ENCODE results near the gene DLG2. TPM values are rescaled to one million over a fixed set of nuclear protein-coding genes. Genes with fewer than 3 reads are reported as not detected.

DLG2 gene
- total RNA-seq, 3 donors from 2014 or later (not counting 1 experiment from before 2014, with no cell fraction given), result 1.7 to 2.9 (median 2.2) TPM

DNA sequence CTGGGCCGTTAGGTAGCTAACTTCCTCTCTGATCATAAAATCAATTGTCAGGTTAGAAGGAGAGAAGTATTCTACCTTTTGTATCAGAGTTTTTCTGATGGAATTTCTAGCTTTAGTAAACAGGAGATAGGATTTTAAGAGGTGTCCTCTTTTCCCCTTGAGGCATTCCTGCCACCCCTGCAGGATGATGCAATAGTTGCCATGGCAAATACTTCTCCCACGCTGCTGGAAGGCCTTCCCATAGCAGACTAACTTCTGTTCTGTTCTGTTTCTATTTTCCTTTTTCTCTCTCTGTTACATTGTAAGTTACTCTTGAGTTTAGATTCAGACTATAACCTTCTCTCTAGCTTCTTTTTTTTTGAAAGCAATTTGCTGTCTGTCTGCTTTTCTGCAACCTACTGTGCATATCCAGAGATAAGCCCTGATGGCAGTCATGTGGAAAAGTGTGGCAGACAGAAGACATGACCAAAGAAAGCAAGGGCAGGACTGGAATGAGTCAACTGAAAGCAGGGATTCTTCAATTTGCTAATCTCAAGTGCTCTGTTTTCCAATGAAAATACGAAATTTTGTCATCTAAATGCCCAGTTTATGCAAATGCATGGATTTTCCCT is 679.1 kb downstream of the DLG2 start:
- H3K27me3 Mint-ChIP-seq (ENCODE audit: low read depth in 2 of 2), result no peaks in the 10 kb centered on the region
- WGBS (ENCODE audit: insufficient coverage), result 72% methylated on average over 3 of the region's 3 CpGs
- ATAC-seq (no peak), DNase-seq (no peak)
- H3K36me3 Mint-ChIP-seq, result peaks cover 10% of the 10 kb centered on the region
- H3K9me3 Mint-ChIP-seq, result peaks cover 22 to 23% of the 10 kb centered on the region in 2 donors
- Histone ChIP-seq H3K27me3 (ENCODE audit: control insufficient read depth, insufficient read depth, low read length) (no peaks in the 10 kb centered on the region), H3K4me3 (ENCODE audit: low read length) (no peak overlapping the region), H3K36me3 (ENCODE audit: control insufficient read depth, insufficient read depth, low read length) (no peaks in the 10 kb centered on the region), H3K4me1 (ENCODE audit: control insufficient read depth, insufficient read depth, low read length) (no peaks in the 10 kb centered on the region), H3K27ac (ENCODE audit: low read length) (no peak overlapping the region), H3K9me3 (ENCODE audit: control insufficient read depth, insufficient read depth, low read length) (peaks cover 20% of the 10 kb centered on the region)
- no peaks in the 10 kb centered on the region for H3K4me1 Mint-ChIP-seq
- TF ChIP-seq, protein P1, sequence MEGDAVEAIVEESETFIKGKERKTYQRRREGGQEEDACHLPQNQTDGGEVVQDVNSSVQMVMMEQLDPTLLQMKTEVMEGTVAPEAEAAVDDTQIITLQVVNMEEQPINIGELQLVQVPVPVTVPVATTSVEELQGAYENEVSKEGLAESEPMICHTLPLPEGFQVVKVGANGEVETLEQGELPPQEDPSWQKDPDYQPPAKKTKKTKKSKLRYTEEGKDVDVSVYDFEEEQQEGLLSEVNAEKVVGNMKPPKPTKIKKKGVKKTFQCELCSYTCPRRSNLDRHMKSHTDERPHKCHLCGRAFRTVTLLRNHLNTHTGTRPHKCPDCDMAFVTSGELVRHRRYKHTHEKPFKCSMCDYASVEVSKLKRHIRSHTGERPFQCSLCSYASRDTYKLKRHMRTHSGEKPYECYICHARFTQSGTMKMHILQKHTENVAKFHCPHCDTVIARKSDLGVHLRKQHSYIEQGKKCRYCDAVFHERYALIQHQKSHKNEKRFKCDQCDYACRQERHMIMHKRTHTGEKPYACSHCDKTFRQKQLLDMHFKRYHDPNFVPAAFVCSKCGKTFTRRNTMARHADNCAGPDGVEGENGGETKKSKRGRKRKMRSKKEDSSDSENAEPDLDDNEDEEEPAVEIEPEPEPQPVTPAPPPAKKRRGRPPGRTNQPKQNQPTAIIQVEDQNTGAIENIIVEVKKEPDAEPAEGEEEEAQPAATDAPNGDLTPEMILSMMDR (IDR thresholded peaks at IDR 0.05), result no peak
- no peak overlapping the region for H3K27ac Mint-ChIP-seq
- intact Hi-C loops (cut with micrococcal nuclease), result no loop called here
- H3K4me3 Mint-ChIP-seq, result no peak overlapping the region

DNA sequence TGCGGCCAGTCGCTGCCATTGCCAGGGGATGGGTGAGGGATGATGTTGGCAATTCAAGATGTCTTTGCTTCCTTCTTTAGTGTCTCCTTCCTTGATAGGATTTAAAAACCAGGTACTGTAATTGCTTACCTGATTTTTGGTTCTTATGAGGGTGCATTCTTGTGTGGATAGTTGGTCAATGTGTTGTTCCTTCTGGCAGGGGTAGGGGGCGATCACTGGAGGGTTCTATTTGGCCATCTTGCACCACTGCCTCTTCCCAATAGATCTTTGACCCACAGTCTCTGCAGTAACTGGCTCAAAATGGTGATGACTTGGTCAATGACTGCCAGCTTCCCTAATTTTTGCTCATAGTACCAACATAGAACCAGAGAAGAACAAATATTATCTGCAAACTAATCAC is 680.1 kb downstream of the DLG2 start:
- intact Hi-C loops (cut with micrococcal nuclease), result no loop called here
- Mint-ChIP-seq H3K27ac (no peak overlapping the region), H3K27me3 (ENCODE audit: low read depth in 2 of 2) (no peaks in the 10 kb centered on the region), H3K4me1 (no peaks in the 10 kb centered on the region), H3K4me3 (no peak overlapping the region), H3K9me3 (peaks cover 20 to 24% of the 10 kb centered on the region in 2 donors), H3K36me3 (peaks cover 10% of the 10 kb centered on the region)
- Histone ChIP-seq H3K27me3 (ENCODE audit: control insufficient read depth, insufficient read depth, low read length) (no peaks in the 10 kb centered on the region), H3K4me3 (ENCODE audit: low read length) (no peak overlapping the region), H3K36me3 (ENCODE audit: control insufficient read depth, insufficient read depth, low read length) (no peaks in the 10 kb centered on the region), H3K9me3 (ENCODE audit: control insufficient read depth, insufficient read depth, low read length) (peaks cover 21% of the 10 kb centered on the region), H3K27ac (ENCODE audit: low read length) (no peak overlapping the region), H3K4me1 (ENCODE audit: control insufficient read depth, insufficient read depth, low read length) (no peaks in the 10 kb centered on the region)
- no peak for DNase-seq
- TF ChIP-seq, protein P1 (IDR thresholded peaks at IDR 0.05), result no peak
- ATAC-seq, result no peak
- WGBS (ENCODE audit: insufficient coverage), result 93% methylated on average over 3 of the region's 3 CpGs

DNA sequence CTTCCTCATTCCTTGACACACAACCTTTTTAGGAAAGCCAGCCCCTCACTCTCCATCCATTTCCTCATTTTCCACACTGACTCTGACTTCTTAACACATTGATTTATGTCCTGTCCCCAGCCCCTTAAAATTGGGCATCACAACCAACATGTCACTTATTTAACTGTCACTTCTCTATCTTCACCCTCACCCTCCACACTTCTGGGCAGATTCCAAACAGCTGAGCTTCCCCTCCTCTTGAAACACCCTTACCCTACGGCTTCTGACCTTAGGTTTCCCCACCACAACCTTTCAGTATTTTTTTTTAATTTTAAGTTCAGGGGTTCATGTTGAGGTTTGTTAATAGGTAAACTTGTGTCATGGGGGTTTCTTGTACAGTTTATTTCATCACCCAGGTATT is 696.3 kb downstream of the DLG2 start:
- no peak overlapping the region for H3K4me3 Mint-ChIP-seq
- WGBS (ENCODE audit: insufficient coverage), result no CpG with 5 or more reads among the region's 1 CpG

More for the DNA sequence above, 696.3 kb downstream of the DLG2 start:
- Histone ChIP-seq H3K36me3 (ENCODE audit: control insufficient read depth, insufficient read depth, low read length) (no peaks in the 10 kb centered on the region), H3K27me3 (ENCODE audit: control insufficient read depth, insufficient read depth, low read length) (no peaks in the 10 kb centered on the region), H3K27ac (ENCODE audit: low read length) (no peak overlapping the region), H3K9me3 (ENCODE audit: control insufficient read depth, insufficient read depth, low read length) (no peaks in the 10 kb centered on the region), H3K4me3 (ENCODE audit: low read length) (no peak overlapping the region), H3K4me1 (ENCODE audit: control insufficient read depth, insufficient read depth, low read length) (no peaks in the 10 kb centered on the region)
- intact Hi-C loops (cut with micrococcal nuclease), result no loop called here
- TF ChIP-seq, protein P1 (IDR thresholded peaks at IDR 0.05), result no peak
- Mint-ChIP-seq H3K36me3 (peaks cover 7% of the 10 kb centered on the region), H3K4me1 (no peaks in the 10 kb centered on the region), H3K27ac (no peak overlapping the region), H3K9me3 (peaks cover 8 to 27% of the 10 kb centered on the region in 2 donors), H3K27me3 (ENCODE audit: low read depth in 2 of 2) (no peaks in the 10 kb centered on the region)
- no peak for DNase-seq
- ATAC-seq, result no peak
